Transverse colon (tissue), 4 donors: ENCODE results near the gene MACO1. TPM values are rescaled to one million over a fixed set of nuclear protein-coding genes. Genes with fewer than 3 reads are reported as not detected.

Source experiments
- DNase-seq: peaks from one replicate; pipeline ENCODE4 v3.0.0-alpha.2; 2019
- H3K27ac ChIP-seq, 4 donors: fragments of 200-600 bp; sonication (generic); 2 replicates each; pipeline ENCODE4 v1.5.1; 2016 to 2018; ENCODE audit warnings: inconsistent platforms in 4 of 4
- H3K27me3 ChIP-seq: fragments of 200-600 bp; sonication (generic); 2 replicates; pipeline ENCODE4 v1.5.1; 2017; ENCODE audit warnings: inconsistent platforms
- H3K36me3 ChIP-seq, 4 donors: fragments of 200-600 bp; sonication (generic); 2 replicates each; pipeline ENCODE4 v1.5.1; 2017 to 2019; ENCODE audit warnings: inconsistent platforms in 4 of 4
- H3K4me1 ChIP-seq, 4 donors: fragments of 200-600 bp; sonication (generic); 2 replicates each; pipeline ENCODE4 v1.5.1; 2017 to 2020; ENCODE audit warnings: inconsistent platforms in 4 of 4
- H3K4me3 ChIP-seq, 4 donors: fragments of 200-600 bp; sonication (generic); 1 replicate in 1 of 4; 2 replicates in 3 of 4; pipeline versions ENCODE4 v1.5.1 to v1.6.1; 2017 to 2019; ENCODE audit warnings: inconsistent platforms in 4 of 4
- H3K9me3 ChIP-seq, 2 donors: fragments of 200-600 bp; sonication (generic); 2 replicates each; pipeline ENCODE4 v1.5.1; 2017 to 2019; ENCODE audit warnings: inconsistent platforms in 2 of 2
- EP300 ChIP-seq: sonication (generic); formaldehyde crosslinking; IDR thresholded peaks from one replicate; pipeline ENCODE4 v1.6.1; 2017; ENCODE audit warnings: antibody characterized with exemption, low read depth
- POLR2A ChIP-seq: fragments of 450-650 bp; IDR thresholded peaks from one replicate; pipeline ENCODE4 v1.6.1; 2016; ENCODE audit warnings: antibody characterized with exemption, mild to moderate bottlenecking, moderate library complexity
- POLR2AphosphoS5 ChIP-seq, 3 donors: sonication (generic); formaldehyde crosslinking; IDR thresholded peaks; one replicate each; pipeline ENCODE4 v1.6.1; 2016; ENCODE audit warnings: antibody characterized with exemption in 3 of 3
- WGBS, 2 donors: methylation state at CpG; one replicate each; pipeline ENCODE4 v1.1.5; 2018; ENCODE audit warnings: low coverage in 1 of 2; 5-methylcytosine and 5-hydroxymethylcytosine counted together
- in situ Hi-C, 4 donors: fragments of 200-750 bp; cut with MboI; loops; one replicate each; pipeline versions ENCODE4 v1.15.0 to v1.15.1; 2017; ENCODE audit warnings: low sequenced_read_pairs in 3 of 4, low pct_ligation_motif_present in 1 of 4, low pct_unique_long_range_greater_than_20kb in 1 of 4
- intact Hi-C: fragments of 100-400 bp; cut with DNase I; formaldehyde crosslinking; loops from one replicate; pipeline ENCODE4 v1.15.1; 2023; ENCODE audit warnings: low total_unique reads
- total RNA-seq, 4 donors: library from RNA; depleted of rRNA; stranded (reverse); fragments of >200 nt; gene quantifications; one replicate each; pipeline ENCODE4 v1.1.0, GENCODE V29; 2016
- TF ChIP-seq, protein P1 (sequence below), 5 experiments: fragments of 200-600 bp in 3 of 5; fragments of 450-650 bp in 2 of 5; sonication (generic) in 3 of 5; IDR thresholded peaks; 1 replicate in 2 of 5; 2 replicates in 3 of 5; pipeline ENCODE4 v1.5.1; 2016 to 2017; ENCODE audit warnings: antibody characterized with exemption in 5 of 5, inconsistent platforms in 3 of 5, mild to moderate bottlenecking in 2 of 5, moderate library complexity in 1 of 5

MACO1 gene
- total RNA-seq, 4 donors from 2014 or later: 11.3 to 24.9 (median 19.0) TPM

- 83% methylated on average over 3 to 4 of the region's 4 CpGs for WGBS, 2 donors
- intact Hi-C loops: loop anchor here (10.0 kb wide), 1 partner anchor 121 kb away; no protein-coding TSS in a partner anchor
- H3K27ac ChIP-seq: no peak overlapping the region
- H3K9me3 ChIP-seq: no peaks in the 10 kb centered on the region
- DNase-seq: no peak
- in situ Hi-C loops: loop anchor here in 3 of 4 donors (10.0 kb wide), 2 partner anchors 121 to 131 kb away; no protein-coding TSS in a partner anchor
- H3K27me3 ChIP-seq: no peaks in the 10 kb centered on the region
- no peaks in the 10 kb centered on the region for H3K4me1 ChIP-seq
- H3K4me3 ChIP-seq: no peak overlapping the region
- TF ChIP-seq, protein P1, sequence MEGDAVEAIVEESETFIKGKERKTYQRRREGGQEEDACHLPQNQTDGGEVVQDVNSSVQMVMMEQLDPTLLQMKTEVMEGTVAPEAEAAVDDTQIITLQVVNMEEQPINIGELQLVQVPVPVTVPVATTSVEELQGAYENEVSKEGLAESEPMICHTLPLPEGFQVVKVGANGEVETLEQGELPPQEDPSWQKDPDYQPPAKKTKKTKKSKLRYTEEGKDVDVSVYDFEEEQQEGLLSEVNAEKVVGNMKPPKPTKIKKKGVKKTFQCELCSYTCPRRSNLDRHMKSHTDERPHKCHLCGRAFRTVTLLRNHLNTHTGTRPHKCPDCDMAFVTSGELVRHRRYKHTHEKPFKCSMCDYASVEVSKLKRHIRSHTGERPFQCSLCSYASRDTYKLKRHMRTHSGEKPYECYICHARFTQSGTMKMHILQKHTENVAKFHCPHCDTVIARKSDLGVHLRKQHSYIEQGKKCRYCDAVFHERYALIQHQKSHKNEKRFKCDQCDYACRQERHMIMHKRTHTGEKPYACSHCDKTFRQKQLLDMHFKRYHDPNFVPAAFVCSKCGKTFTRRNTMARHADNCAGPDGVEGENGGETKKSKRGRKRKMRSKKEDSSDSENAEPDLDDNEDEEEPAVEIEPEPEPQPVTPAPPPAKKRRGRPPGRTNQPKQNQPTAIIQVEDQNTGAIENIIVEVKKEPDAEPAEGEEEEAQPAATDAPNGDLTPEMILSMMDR (IDR thresholded peaks at IDR 0.05): no peak
- TF ChIP-seq POLR2A: no peak
- TF ChIP-seq EP300: no peak
- TF ChIP-seq POLR2AphosphoS5 (IDR thresholded peaks at IDR 0.05): no peak
- no peaks in the 10 kb centered on the region for H3K36me3 ChIP-seq
These were observed 94.6 kb downstream of the MACO1 start for GRCh38 chr1:25525361-25525688.

- TF ChIP-seq POLR2A (no peak), POLR2AphosphoS5 (IDR thresholded peaks at IDR 0.05) (no peak), EP300 (no peak)
- TF ChIP-seq, protein P1 (IDR thresholded peaks at IDR 0.05): no peak
- DNase-seq: no peak
- no peaks in the 10 kb centered on the region for H3K36me3 ChIP-seq
- H3K27ac ChIP-seq: no peak overlapping the region
- intact Hi-C loops: loop anchor here (10.0 kb wide), 1 partner anchor 122 kb away; no protein-coding TSS in a partner anchor
- H3K9me3 ChIP-seq: no peaks in the 10 kb centered on the region
- 89% methylated on average over 2 of the region's 2 CpGs; no CpG with 5 or more reads in 1 of the 2 donors for WGBS, 2 donors
- H3K27me3 ChIP-seq: no peaks in the 10 kb centered on the region
- H3K4me1 ChIP-seq: no peaks in the 10 kb centered on the region
- in situ Hi-C loops: loop anchor here in 3 of 4 donors (10.0 kb wide), 2 partner anchors 122 to 132 kb away; no protein-coding TSS in a partner anchor
- no peak overlapping the region for H3K4me3 ChIP-seq
These were observed 96.1 kb downstream of the MACO1 start for GRCh38 chr1:25526753-25527152.

GRCh38 chr1:25527226-25527846, 96.6 kb downstream of the MACO1 start:
- H3K27ac ChIP-seq: no peak overlapping the region
- TF ChIP-seq POLR2A (no peak), EP300 (no peak), POLR2AphosphoS5 (IDR thresholded peaks at IDR 0.05) (no peak)
- TF ChIP-seq, protein P1 (IDR thresholded peaks at IDR 0.05): no peak
- DNase-seq: no peak
- no peak overlapping the region for H3K4me3 ChIP-seq
- intact Hi-C loops: loop anchor here (10.0 kb wide), 1 partner anchor 123 kb away; no protein-coding TSS in a partner anchor
- no peaks in the 10 kb centered on the region for H3K9me3 ChIP-seq
- H3K27me3 ChIP-seq: no peaks in the 10 kb centered on the region
- H3K36me3 ChIP-seq: no peaks in the 10 kb centered on the region
- no peaks in the 10 kb centered on the region for H3K4me1 ChIP-seq
- WGBS, 2 donors: 83 to 96% methylated on average over 3 to 12 of the region's 12 CpGs
- in situ Hi-C loops: loop anchor here in 3 of 4 donors (10.0 kb wide), 2 partner anchors 123 to 133 kb away; no protein-coding TSS in a partner anchor

DNA sequence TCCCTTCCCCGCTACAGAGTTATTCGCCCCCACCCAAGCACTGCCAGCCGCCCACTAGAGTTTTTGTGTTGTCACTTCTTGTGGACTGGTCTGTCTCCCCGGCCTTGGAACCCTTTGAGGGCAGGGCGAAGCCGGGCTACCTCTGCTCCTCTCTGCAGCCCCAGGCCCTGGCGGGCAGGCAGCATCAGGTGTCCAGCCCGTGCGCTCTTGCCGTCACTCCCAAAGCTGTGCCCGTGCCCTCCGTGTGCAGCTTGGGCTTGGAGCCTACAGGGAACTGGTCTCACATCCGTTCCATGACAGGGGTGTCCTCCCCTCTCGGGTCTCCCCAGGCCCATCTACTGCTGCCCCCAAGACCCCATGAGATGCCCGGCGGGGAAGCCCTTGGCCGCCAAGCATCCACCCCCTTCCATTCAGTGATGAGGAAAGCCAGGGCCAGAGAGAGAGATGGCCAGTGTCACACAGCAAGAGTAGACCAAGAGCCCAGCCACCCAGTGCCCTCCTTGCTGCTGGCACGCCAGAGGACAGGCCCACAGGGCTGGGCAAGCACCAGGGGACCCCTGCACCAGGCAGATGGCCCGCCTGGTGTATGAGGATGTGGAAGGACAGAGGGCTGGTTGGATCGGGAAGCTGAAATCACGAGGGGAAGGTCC, 97.4 kb downstream of the MACO1 start:
- in situ Hi-C loops (loop anchor here in 3 of 4 donors (10.0 kb wide), 2 partner anchors 123 to 133 kb away; no protein-coding TSS in a partner anchor), intact Hi-C loops (loop anchor here (10.0 kb wide), 1 partner anchor 123 kb away; no protein-coding TSS in a partner anchor)
- Histone ChIP-seq H3K27ac (no peak overlapping the region), H3K4me1 (no peaks in the 10 kb centered on the region), H3K36me3 (no peaks in the 10 kb centered on the region), H3K9me3 (no peaks in the 10 kb centered on the region), H3K4me3 (no peak overlapping the region), H3K27me3 (no peaks in the 10 kb centered on the region)
- no peak for DNase-seq
- no peak for TF ChIP-seq EP300
- TF ChIP-seq POLR2AphosphoS5 (IDR thresholded peaks at IDR 0.05): no peak
- TF ChIP-seq, protein P1 (IDR thresholded peaks at IDR 0.05): no peak
- TF ChIP-seq POLR2A: no peak
- WGBS, 2 donors: 90 to 92% methylated on average over 9 to 21 of the region's 21 CpGs
